Epithelial cell of proximal tubule (primary cell): Measurements from ENCODE around the gene NFIL3. TPM values are rescaled to one million over a fixed set of nuclear protein-coding genes. Genes with fewer than 3 reads are reported as not detected.
A peak's percentile ranks its signal among the peaks of the same experiment; 100 is the strongest.

ENCODE experiments used
- DNase-seq: peaks from one replicate; pipeline ENCODE4 v3.0.0-alpha.2; 2011; ENCODE audit warnings: low read depth
- H3K4me3 ChIP-seq: 2 replicates; pipeline ENCODE4 v1.5.1; 2011; ENCODE audit warnings: low read depth, mild to moderate bottlenecking, low read length
- CTCF ChIP-seq: conservative IDR thresholded peaks from 2 replicates; pipeline ENCODE4 v1.5.1; 2012; ENCODE audit warnings: low read depth, mild to moderate bottlenecking, low read length
- total RNA-seq: library from RNA; depleted of rRNA; stranded (reverse); fragments of >200 nt; gene quantifications from 2 replicates; pipeline ENCODE4 v1.2.3, GENCODE V29; 2015

The NFIL3 gene
- total RNA-seq, 1 donor from 2014 or later, result 10.3 TPM

GRCh38 chr9:91364702-91365101, 58.9 kb downstream of the NFIL3 start:
- no peak for DNase-seq
- H3K4me3 ChIP-seq, result no peak overlapping the region
- TF ChIP-seq CTCF, result no peak

- no peak for TF ChIP-seq CTCF
- no peak overlapping the region for H3K4me3 ChIP-seq
- DNase-seq, result no peak
These were observed 59.6 kb downstream of the NFIL3 start for GRCh38 chr9:91364005-91364404.

GRCh38 chr9:91362051-91362611, 61.5 kb downstream of the NFIL3 start:
- no peak for TF ChIP-seq CTCF
- peak overlapping the region; percentile 35 for H3K4me3 ChIP-seq
- no peak for DNase-seq

- TF ChIP-seq CTCF, result no peak
- H3K4me3 ChIP-seq, result peak within 1 kb of the TSS; percentile 83
- DNase-seq, result no peak
These were observed 62.2 kb downstream of the NFIL3 start, which contains the start of gene AUH for GRCh38 chr9:91361291-91362050. Gene AUH, minus strand, starts transcription at chr9:91361918. Its CDS starts 29 bp downstream, at chr9:91361889.

- TF ChIP-seq CTCF, result no peak
- peak overlapping the region; percentile 83 for H3K4me3 ChIP-seq
- no peak for DNase-seq
These were observed 62.9 kb downstream of the NFIL3 start for GRCh38 chr9:91360551-91361290.

GRCh38 chr9:91359734-91360470, 63.7 kb downstream of the NFIL3 start:
- peak overlapping the region; percentile 83 for H3K4me3 ChIP-seq
- no peak for TF ChIP-seq CTCF
- no peak for DNase-seq
